MCF 10A (cell line): ENCODE measurements around the gene SCAPER. TPM values are rescaled to one million over a fixed set of nuclear protein-coding genes. Genes with fewer than 3 reads are reported as not detected.
"Not testable (repeated sequence)": the region's sequence is repeated elsewhere in the genome, so short reads cannot be mapped to it uniquely, and the experiment has no call there.

Experiments
- BruUV-seq: library from RNA; stranded (reverse); fragments of 400-500 nt; replicated peaks from 2 replicates; lab custom pipeline; 2021; lab: Mats Ljungman, UMichigan
- CTCF ChIA-PET: fragments of 300-600 bp; sonication (Branson Sonifier 250); formaldehyde crosslinking; extraction: SDS; loops from one replicate; lab custom pipeline; 2021; ENCODE audit warnings: antibody characterized with exemption, inconsistent platforms; lab: Yijun Ruan, JAX
- POLR2A ChIA-PET: fragments of 300-600, 350-650 bp; sonication (Branson Sonifier 250); formaldehyde crosslinking; extraction: SDS; loops from one replicate; lab custom pipeline; 2020; ENCODE audit warnings: antibody characterized with exemption, inconsistent platforms; lab: Yijun Ruan, JAX
- DNase-seq: peaks from one replicate; pipeline ENCODE4 v3.0.0-alpha.2; 2018; ENCODE audit not compliant: unreplicated experiment
- H3K27ac Mint-ChIP-seq: one replicate; pipeline ENCODE4 v1.8.0; 2022; ENCODE audit warnings: mild to moderate bottlenecking, low read depth, mixed read lengths; ENCODE audit not compliant: unreplicated experiment
- H3K27me3 Mint-ChIP-seq: one replicate; pipeline ENCODE4 v1.8.0; 2022; ENCODE audit warnings: mixed read lengths; ENCODE audit not compliant: insufficient read depth, unreplicated experiment
- H3K36me3 Mint-ChIP-seq: one replicate; pipeline ENCODE4 v1.8.0; 2022; ENCODE audit warnings: mild to moderate bottlenecking, moderate library complexity, mixed read lengths; ENCODE audit not compliant: insufficient read depth, unreplicated experiment
- H3K4me1 Mint-ChIP-seq: one replicate; pipeline ENCODE4 v1.8.0; 2022; ENCODE audit warnings: mixed read lengths; ENCODE audit not compliant: insufficient read depth, unreplicated experiment
- H3K4me3 Mint-ChIP-seq: one replicate; pipeline ENCODE4 v1.8.0; 2022; ENCODE audit warnings: mild to moderate bottlenecking, moderate library complexity, mixed read lengths; ENCODE audit not compliant: unreplicated experiment
- H3K9me3 Mint-ChIP-seq: one replicate; pipeline ENCODE4 v1.8.0; 2022; ENCODE audit warnings: mixed read lengths; ENCODE audit not compliant: unreplicated experiment
- CTCF ChIP-seq: fragments of 200-600 bp; IDR thresholded peaks from one replicate; pipeline ENCODE4 v1.8.0; 2022; ENCODE audit warnings: antibody characterized with exemption, mild to moderate bottlenecking; ENCODE audit not compliant: unreplicated experiment
- intact Hi-C: fragments of 100-400 bp; cut with micrococcal nuclease; formaldehyde crosslinking; loops from 2 replicates; pipeline ENCODE4 v1.14.1; 2022
- total RNA-seq: library from RNA; stranded (reverse); gene quantifications from 2 replicates; pipeline ENCODE4 v1.2.3, GENCODE V29; 2022

SCAPER gene
- total RNA-seq, 1 experiment from 2014 or later, result 9.5 TPM

- Mint-ChIP-seq H3K9me3 (no peaks in the 10 kb centered on the region), H3K36me3 (no peaks in the 10 kb centered on the region), H3K4me1 (no peaks in the 10 kb centered on the region), H3K27me3 (no peaks in the 10 kb centered on the region), H3K27ac (no peak overlapping the region), H3K4me3 (no peak overlapping the region)
- POLR2A ChIA-PET, result interaction anchor here (0.7 kb wide), 1 partner anchor 12 kb away, joined by 3 read pairs; no protein-coding TSS in a partner anchor
- TF ChIP-seq CTCF, result no peak
- no TSS peak for BruUV-seq
- peak; percentile 4 for DNase-seq
- intact Hi-C loops, result no loop called here
- CTCF ChIA-PET, result interaction anchor here (0.6 kb wide), 1 partner anchor 139 kb away, joined by 4 read pairs; no protein-coding TSS in a partner anchor
These were observed 387.2 kb downstream of the SCAPER start for GRCh38 chr15:76517910-76518309.

- no peak for TF ChIP-seq CTCF
- Mint-ChIP-seq H3K27me3 (no peaks in the 10 kb centered on the region), H3K27ac (no peak overlapping the region), H3K9me3 (no peaks in the 10 kb centered on the region), H3K4me1 (no peaks in the 10 kb centered on the region), H3K36me3 (no peaks in the 10 kb centered on the region), H3K4me3 (no peak overlapping the region)
- no TSS peak for BruUV-seq
- intact Hi-C loops, result no loop called here
- ChIA-PET POLR2A (no interaction called here), CTCF (interaction anchor here (0.6 kb wide), 1 partner anchor 323 kb away, joined by 5 read pairs; no protein-coding TSS in a partner anchor)
- DNase-seq, result no peak
These were observed 390.9 kb downstream of the SCAPER start for GRCh38 chr15:76514282-76514681.

- ChIA-PET POLR2A (no interaction called here), CTCF (no interaction called here)
- intact Hi-C loops, result no loop called here
- H3K4me1 Mint-ChIP-seq, result no peaks in the 10 kb centered on the region
- no TSS peak for BruUV-seq
- DNase-seq, result peak; percentile 8
- no peaks in the 10 kb centered on the region for H3K27me3 Mint-ChIP-seq
- H3K36me3 Mint-ChIP-seq, result no peaks in the 10 kb centered on the region
- H3K4me3 Mint-ChIP-seq, result no peak overlapping the region
- no peak overlapping the region for H3K27ac Mint-ChIP-seq
- TF ChIP-seq CTCF, result no peak
- no peaks in the 10 kb centered on the region for H3K9me3 Mint-ChIP-seq
These were observed 392.2 kb downstream of the SCAPER start for GRCh38 chr15:76512971-76513370.

- POLR2A ChIA-PET, H3K4me3 Mint-ChIP-seq, H3K9me3 Mint-ChIP-seq, H3K27me3 Mint-ChIP-seq, H3K27ac Mint-ChIP-seq, intact Hi-C loops, CTCF ChIA-PET, H3K4me1 Mint-ChIP-seq, H3K36me3 Mint-ChIP-seq, BruUV-seq, DNase-seq: not testable (repeated sequence)
These were observed 394.5 kb downstream of the SCAPER start for GRCh38 chr15:76510663-76511062.

GRCh38 chr15:76503804-76504203 lies 401.3 kb downstream of the SCAPER start:
- Mint-ChIP-seq H3K9me3 (no peaks in the 10 kb centered on the region), H3K36me3 (peaks cover 6% of the 10 kb centered on the region), H3K27ac (no peak overlapping the region), H3K4me3 (no peak overlapping the region), H3K4me1 (no peaks in the 10 kb centered on the region), H3K27me3 (no peaks in the 10 kb centered on the region)
- DNase-seq, result no peak
- TF ChIP-seq CTCF, result no peak
- intact Hi-C loops, result no loop called here
- BruUV-seq, result no TSS peak
- ChIA-PET CTCF (no interaction called here), POLR2A (no interaction called here)
